Measurements from ENCODE around the gene YTHDC1.
"Not testable (repeated sequence)": the region's sequence is repeated elsewhere in the genome, so short reads cannot be mapped to it uniquely, and the experiment has no call there.

The YTHDC1 gene

GRCh38 chr4:68287704-68288392, 62.0 kb downstream of the YTHDC1 start:
- Histone ChIP-seq H3K4me2 (no peak overlapping the region), H3K4me3 (no peak overlapping the region), H3K36me3 (no peaks in the 10 kb centered on the region), H3K9ac (no peak overlapping the region), H3K4me1 (no peaks in the 10 kb centered on the region), H3K9me3 (replicated peaks in 1 of 11) (peaks cover 0 to 14% (median 7%) of the 10 kb centered on the region in 11 experiments; a peak in 6 of 22 replicates), H4K20me1 (no peaks in the 10 kb centered on the region), H3K27ac (no peak overlapping the region), H3K27me3 (no peaks in the 10 kb centered on the region)
- no peak for TF ChIP-seq Cebpa-rat (IDR thresholded peaks at IDR 0.05)

GRCh38 chr4:68283714-68284113, 66.2 kb downstream of the YTHDC1 start:
- Histone ChIP-seq H3K9ac (no peak overlapping the region), H3K27ac (no peak overlapping the region), H3K4me1 (no peaks in the 10 kb centered on the region), H4K20me1 (no peaks in the 10 kb centered on the region), H3K4me3 (no peak overlapping the region), H3K36me3 (no peaks in the 10 kb centered on the region), H3K9me3 (replicated peaks in 1 of 11) (no peaks in the 10 kb centered on the region), H3K4me2 (no peak overlapping the region), H3K27me3 (no peaks in the 10 kb centered on the region)
- TF ChIP-seq Cebpa-rat (IDR thresholded peaks at IDR 0.05), result no peak

GRCh38 chr4:68283095-68283494, 66.8 kb downstream of the YTHDC1 start:
- H3K4me2 ChIP-seq, result no peak overlapping the region
- no peaks in the 10 kb centered on the region for H3K36me3 ChIP-seq
- no peak overlapping the region for H3K4me3 ChIP-seq
- H3K27me3 ChIP-seq, result no peaks in the 10 kb centered on the region
- no peak overlapping the region for H3K9ac ChIP-seq
- H3K27ac ChIP-seq, result no peak overlapping the region
- no peaks in the 10 kb centered on the region for H3K4me1 ChIP-seq
- TF ChIP-seq Cebpa-rat (IDR thresholded peaks at IDR 0.05), result no peak
- no peaks in the 10 kb centered on the region for H3K9me3 ChIP-seq (replicated peaks in 1 of 11)
- H4K20me1 ChIP-seq, result no peaks in the 10 kb centered on the region

GRCh38 chr4:68281796-68282740, 67.8 kb downstream of the YTHDC1 start:
- H3K4me2 ChIP-seq, H3K9ac ChIP-seq, H3K27ac ChIP-seq: not testable (repeated sequence)

GRCh38 chr4:68278029-68278428, 71.9 kb downstream of the YTHDC1 start:
- no peak for TF ChIP-seq Cebpa-rat (IDR thresholded peaks at IDR 0.05)
- Histone ChIP-seq H3K9me3 (replicated peaks in 1 of 11) (0 out of 22 replicates have a peak, but pooled peaks cover 0 to 4% (median 0%) of the 10 kb centered on the region in 11 experiments), H3K27me3 (no peaks in the 10 kb centered on the region), H3K4me1 (peaks cover 9 to 13% (median 11%) of the 10 kb centered on the region in 10 experiments; a peak in 18 of 20 replicates), H3K27ac (no peak overlapping the region), H3K4me3 (no peak overlapping the region), H3K4me2 (no peak overlapping the region), H3K9ac (no peak overlapping the region), H3K36me3 (no peaks in the 10 kb centered on the region), H4K20me1 (no peaks in the 10 kb centered on the region)

More at GRCh38 chr4:68281796-68282740, 67.8 kb downstream of the YTHDC1 start:
- H3K4me1 ChIP-seq; H3K4me3 ChIP-seq; H3K36me3 ChIP-seq; H4K20me1 ChIP-seq; H3K9me3 ChIP-seq (replicated peaks in 1 of 11); H3K27me3 ChIP-seq: not testable (repeated sequence)

- H3K36me3 ChIP-seq, result no peaks in the 10 kb centered on the region
- no peak for TF ChIP-seq Cebpa-rat (IDR thresholded peaks at IDR 0.05)
- no peak overlapping the region for H3K27ac ChIP-seq
- H3K4me2 ChIP-seq, result no peak overlapping the region
- no peak overlapping the region for H3K4me3 ChIP-seq
- no peaks in the 10 kb centered on the region for H4K20me1 ChIP-seq
- no peak overlapping the region for H3K9ac ChIP-seq
- H3K4me1 ChIP-seq, result peaks cover 9 to 13% (median 11%) of the 10 kb centered on the region in 10 experiments; a peak in 18 of 20 replicates
- H3K27me3 ChIP-seq, result no peaks in the 10 kb centered on the region
- H3K9me3 ChIP-seq (replicated peaks in 1 of 11), result 0 out of 22 replicates have a peak, but pooled peaks cover 0 to 4% (median 0%) of the 10 kb centered on the region in 11 experiments
Measured at GRCh38 chr4:68277627-68278026, 72.3 kb downstream of the YTHDC1 start.

- Histone ChIP-seq H3K4me3 (no peak overlapping the region), H3K9me3 (replicated peaks in 1 of 11) (peaks cover 13 to 32% (median 22%) of the 10 kb centered on the region in 11 experiments), H4K20me1 (no peaks in the 10 kb centered on the region), H3K9ac (no peak overlapping the region), H3K4me1 (peaks cover 9 to 16% (median 13%) of the 10 kb centered on the region in 10 experiments; a peak in 18 of 20 replicates), H3K4me2 (no peak overlapping the region), H3K36me3 (no peaks in the 10 kb centered on the region), H3K27ac (no peak overlapping the region), H3K27me3 (no peaks in the 10 kb centered on the region)
- no peak for TF ChIP-seq Cebpa-rat (IDR thresholded peaks at IDR 0.05)
Measured at GRCh38 chr4:68272860-68273259, 77.0 kb downstream of the YTHDC1 start.

GRCh38 chr4:68272380-68272779, 77.5 kb downstream of the YTHDC1 start:
- H3K4me1 ChIP-seq, result peaks cover 9 to 21% (median 13%) of the 10 kb centered on the region in 10 experiments; a peak in 18 of 20 replicates
- H3K27ac ChIP-seq, result no peak overlapping the region
- TF ChIP-seq Cebpa-rat (IDR thresholded peaks at IDR 0.05), result no peak
- H3K27me3 ChIP-seq, result no peaks in the 10 kb centered on the region
- H3K4me2 ChIP-seq, result peak overlapping the region in 2 of 11 experiments; percentile 2 to 26; a peak in 1 of 22 replicates
- H3K4me3 ChIP-seq, result no peak overlapping the region
- no peaks in the 10 kb centered on the region for H3K36me3 ChIP-seq
- H4K20me1 ChIP-seq, result no peaks in the 10 kb centered on the region
- peaks cover 13 to 33% (median 22%) of the 10 kb centered on the region in 11 experiments for H3K9me3 ChIP-seq (replicated peaks in 1 of 11)
- H3K9ac ChIP-seq, result no peak overlapping the region

- no peak for TF ChIP-seq Cebpa-rat (IDR thresholded peaks at IDR 0.05)
- Histone ChIP-seq H4K20me1 (no peaks in the 10 kb centered on the region), H3K36me3 (no peaks in the 10 kb centered on the region), H3K9me3 (replicated peaks in 1 of 11) (peaks cover 13 to 33% (median 22%) of the 10 kb centered on the region in 11 experiments), H3K27me3 (no peaks in the 10 kb centered on the region), H3K9ac (no peak overlapping the region), H3K4me3 (no peak overlapping the region), H3K4me2 (peak overlapping the region in 2 of 11 experiments; percentile 2 to 26; a peak in 1 of 22 replicates), H3K4me1 (peaks cover 9 to 26% (median 13%) of the 10 kb centered on the region in 10 experiments; a peak in 18 of 20 replicates), H3K27ac (no peak overlapping the region)
Measured at GRCh38 chr4:68271851-68272357, 78.0 kb downstream of the YTHDC1 start.
